ENCODE results near the gene EGR4.

EGR4 gene

GRCh38 chr2:73259704-73260337 lies 33.5 kb downstream of the EGR4 start:
- Histone ChIP-seq H3K27me3 (ENCODE audit: control insufficient read depth, insufficient read depth, low read length) (no peaks in the 10 kb centered on the region), H3K27ac (ENCODE audit: low read length) (no peak overlapping the region), H3K4me3 (ENCODE audit: low read length) (no peak overlapping the region), H3K36me3 (ENCODE audit: control insufficient read depth, low read depth, low read length) (no peaks in the 10 kb centered on the region), H3K4me1 (ENCODE audit: control insufficient read depth, low read depth, low read length) (no peaks in the 10 kb centered on the region), H3K9me3 (ENCODE audit: control insufficient read depth, low read depth, low read length) (no peaks in the 10 kb centered on the region), H3K9ac (ENCODE audit: low read length) (no peak overlapping the region)

GRCh38 chr2:73259276-73259675 lies 34.1 kb downstream of the EGR4 start:
- H3K9ac ChIP-seq (ENCODE audit: low read length): no peak overlapping the region
- H3K36me3 ChIP-seq (ENCODE audit: control insufficient read depth, low read depth, low read length): no peaks in the 10 kb centered on the region
- no peaks in the 10 kb centered on the region for H3K27me3 ChIP-seq (ENCODE audit: control insufficient read depth, insufficient read depth, low read length)
- H3K4me1 ChIP-seq (ENCODE audit: control insufficient read depth, low read depth, low read length): no peaks in the 10 kb centered on the region
- H3K9me3 ChIP-seq (ENCODE audit: control insufficient read depth, low read depth, low read length): no peaks in the 10 kb centered on the region
- H3K27ac ChIP-seq (ENCODE audit: low read length): no peak overlapping the region
- H3K4me3 ChIP-seq (ENCODE audit: low read length): no peak overlapping the region

- Histone ChIP-seq H3K36me3 (ENCODE audit: control insufficient read depth, low read depth, low read length) (no peaks in the 10 kb centered on the region), H3K27me3 (ENCODE audit: control insufficient read depth, insufficient read depth, low read length) (no peaks in the 10 kb centered on the region), H3K4me3 (ENCODE audit: low read length) (no peak overlapping the region), H3K27ac (ENCODE audit: low read length) (no peak overlapping the region), H3K4me1 (ENCODE audit: control insufficient read depth, low read depth, low read length) (no peaks in the 10 kb centered on the region), H3K9ac (ENCODE audit: low read length) (no peak overlapping the region), H3K9me3 (ENCODE audit: control insufficient read depth, low read depth, low read length) (no peaks in the 10 kb centered on the region)
These were observed 34.5 kb downstream of the EGR4 start for GRCh38 chr2:73258913-73259215.

GRCh38 chr2:73258186-73258912 lies 35.0 kb downstream of the EGR4 start:
- Histone ChIP-seq H3K9me3 (ENCODE audit: control insufficient read depth, low read depth, low read length) (no peaks in the 10 kb centered on the region), H3K27ac (ENCODE audit: low read length) (no peak overlapping the region), H3K4me3 (ENCODE audit: low read length) (no peak overlapping the region), H3K27me3 (ENCODE audit: control insufficient read depth, insufficient read depth, low read length) (no peaks in the 10 kb centered on the region), H3K9ac (ENCODE audit: low read length) (no peak overlapping the region), H3K4me1 (ENCODE audit: control insufficient read depth, low read depth, low read length) (no peaks in the 10 kb centered on the region), H3K36me3 (ENCODE audit: control insufficient read depth, low read depth, low read length) (peaks cover 3% of the 10 kb centered on the region)

DNA sequence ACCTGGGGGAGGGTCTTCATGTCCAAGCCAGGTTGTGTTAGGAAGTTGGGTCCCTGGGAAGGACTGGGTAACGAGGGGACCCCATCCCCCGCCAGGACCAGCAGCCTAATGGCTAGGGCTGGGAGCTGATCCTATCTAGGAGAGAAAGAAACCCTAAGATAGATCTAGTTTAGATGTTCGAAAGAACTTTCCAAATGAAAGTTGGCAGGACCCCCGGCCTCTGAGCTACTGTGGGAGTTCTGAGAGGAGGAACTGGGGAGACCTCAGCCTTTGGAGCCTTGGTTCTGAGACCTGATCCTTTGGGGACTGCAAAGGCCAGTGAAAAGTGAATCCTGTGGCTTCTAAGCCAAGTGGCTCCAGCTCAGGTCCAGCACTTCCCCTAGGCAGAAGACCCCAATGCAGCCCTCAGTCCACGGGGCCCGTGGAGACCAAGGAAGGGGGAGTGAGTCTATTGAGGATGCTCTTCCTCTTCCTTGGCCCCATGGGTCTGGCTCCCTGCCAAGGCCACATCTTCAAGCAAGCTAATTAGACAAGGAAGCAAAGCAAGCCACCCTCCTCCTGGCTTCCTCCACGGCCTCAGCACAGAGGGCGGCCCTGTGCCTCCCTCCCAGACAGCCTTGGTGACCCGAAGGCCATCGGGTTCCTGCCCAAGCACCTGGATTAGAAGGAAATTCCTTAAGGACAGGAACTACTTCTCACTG lies 35.8 kb downstream of the EGR4 start:
- Histone ChIP-seq H3K9ac (ENCODE audit: low read length) (no peak overlapping the region), H3K4me1 (ENCODE audit: control insufficient read depth, low read depth, low read length) (no peaks in the 10 kb centered on the region), H3K36me3 (ENCODE audit: control insufficient read depth, low read depth, low read length) (peaks cover 10% of the 10 kb centered on the region), H3K27me3 (ENCODE audit: control insufficient read depth, insufficient read depth, low read length) (no peaks in the 10 kb centered on the region), H3K27ac (ENCODE audit: low read length) (no peak overlapping the region), H3K9me3 (ENCODE audit: control insufficient read depth, low read depth, low read length) (no peaks in the 10 kb centered on the region), H3K4me3 (ENCODE audit: low read length) (no peak overlapping the region)

GRCh38 chr2:73257021-73257420 lies 36.3 kb downstream of the EGR4 start:
- no peak overlapping the region for H3K4me3 ChIP-seq (ENCODE audit: low read length)
- H3K27me3 ChIP-seq (ENCODE audit: control insufficient read depth, insufficient read depth, low read length): no peaks in the 10 kb centered on the region
- H3K4me1 ChIP-seq (ENCODE audit: control insufficient read depth, low read depth, low read length): no peaks in the 10 kb centered on the region
- H3K27ac ChIP-seq (ENCODE audit: low read length): no peak overlapping the region
- no peak overlapping the region for H3K9ac ChIP-seq (ENCODE audit: low read length)
- H3K9me3 ChIP-seq (ENCODE audit: control insufficient read depth, low read depth, low read length): no peaks in the 10 kb centered on the region
- peaks cover 15% of the 10 kb centered on the region for H3K36me3 ChIP-seq (ENCODE audit: control insufficient read depth, low read depth, low read length)

- Histone ChIP-seq H3K27ac (ENCODE audit: low read length) (no peak overlapping the region), H3K36me3 (ENCODE audit: control insufficient read depth, low read depth, low read length) (peaks cover 19% of the 10 kb centered on the region)
These were observed 36.8 kb downstream of the EGR4 start for GRCh38 chr2:73256618-73256922.

DNA sequence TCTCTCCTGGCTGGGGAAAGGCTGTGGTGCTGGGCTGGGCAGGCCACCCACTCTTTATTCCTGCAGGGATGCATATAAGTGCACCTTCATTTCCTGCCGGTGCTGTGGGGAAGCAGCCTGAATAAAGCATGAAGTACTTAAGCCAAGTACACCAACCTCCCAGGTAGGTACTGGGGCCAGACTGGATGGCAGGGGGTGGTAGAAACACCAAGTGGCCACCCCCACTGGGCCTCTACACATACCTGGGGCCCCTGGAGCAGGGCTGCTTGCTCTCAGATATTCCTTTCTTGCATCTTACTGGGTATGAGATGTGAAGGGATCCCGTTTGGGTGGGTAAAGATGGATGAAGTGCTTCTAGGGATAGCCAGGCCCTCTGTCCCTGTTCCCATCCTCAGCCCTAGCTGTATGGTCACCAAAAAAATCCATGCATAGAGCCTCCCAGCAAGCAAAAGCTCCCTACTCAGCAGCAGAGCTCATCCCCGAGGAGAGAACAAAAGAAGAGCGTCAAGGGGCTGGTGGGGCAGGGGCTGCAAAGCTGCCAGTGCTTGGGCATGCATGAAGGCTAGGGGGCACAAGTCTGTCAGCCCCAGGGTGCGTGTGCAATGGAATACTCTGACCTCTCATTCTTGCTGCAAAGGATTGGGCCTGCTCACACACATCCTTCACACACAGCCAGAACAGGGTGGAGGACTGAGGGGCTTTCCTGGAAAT lies 37.3 kb downstream of the EGR4 start:
- Histone ChIP-seq H3K4me3 (ENCODE audit: low read length) (no peak overlapping the region), H3K27ac (ENCODE audit: low read length) (no peak overlapping the region), H3K36me3 (ENCODE audit: control insufficient read depth, low read depth, low read length) (peaks cover 25% of the 10 kb centered on the region), H3K4me1 (ENCODE audit: control insufficient read depth, low read depth, low read length) (no peaks in the 10 kb centered on the region), H3K9me3 (ENCODE audit: control insufficient read depth, low read depth, low read length) (no peaks in the 10 kb centered on the region), H3K27me3 (ENCODE audit: control insufficient read depth, insufficient read depth, low read length) (no peaks in the 10 kb centered on the region), H3K9ac (ENCODE audit: low read length) (no peak overlapping the region)

More at GRCh38 chr2:73256618-73256922, 36.8 kb downstream of the EGR4 start:
- no peaks in the 10 kb centered on the region for H3K4me1 ChIP-seq (ENCODE audit: control insufficient read depth, low read depth, low read length)
- H3K4me3 ChIP-seq (ENCODE audit: low read length): no peak overlapping the region
- H3K9ac ChIP-seq (ENCODE audit: low read length): no peak overlapping the region
- H3K27me3 ChIP-seq (ENCODE audit: control insufficient read depth, insufficient read depth, low read length): no peaks in the 10 kb centered on the region
- no peaks in the 10 kb centered on the region for H3K9me3 ChIP-seq (ENCODE audit: control insufficient read depth, low read depth, low read length)

- Histone ChIP-seq H3K27me3 (ENCODE audit: control insufficient read depth, insufficient read depth, low read length) (no peaks in the 10 kb centered on the region), H3K9me3 (ENCODE audit: control insufficient read depth, low read depth, low read length) (no peaks in the 10 kb centered on the region), H3K4me3 (ENCODE audit: low read length) (no peak overlapping the region), H3K4me1 (ENCODE audit: control insufficient read depth, low read depth, low read length) (no peaks in the 10 kb centered on the region), H3K36me3 (ENCODE audit: control insufficient read depth, low read depth, low read length) (peaks cover 34% of the 10 kb centered on the region), H3K9ac (ENCODE audit: low read length) (no peak overlapping the region), H3K27ac (ENCODE audit: low read length) (no peak overlapping the region)
These were observed 38.2 kb downstream of the EGR4 start for GRCh38 chr2:73255007-73255644.

DNA sequence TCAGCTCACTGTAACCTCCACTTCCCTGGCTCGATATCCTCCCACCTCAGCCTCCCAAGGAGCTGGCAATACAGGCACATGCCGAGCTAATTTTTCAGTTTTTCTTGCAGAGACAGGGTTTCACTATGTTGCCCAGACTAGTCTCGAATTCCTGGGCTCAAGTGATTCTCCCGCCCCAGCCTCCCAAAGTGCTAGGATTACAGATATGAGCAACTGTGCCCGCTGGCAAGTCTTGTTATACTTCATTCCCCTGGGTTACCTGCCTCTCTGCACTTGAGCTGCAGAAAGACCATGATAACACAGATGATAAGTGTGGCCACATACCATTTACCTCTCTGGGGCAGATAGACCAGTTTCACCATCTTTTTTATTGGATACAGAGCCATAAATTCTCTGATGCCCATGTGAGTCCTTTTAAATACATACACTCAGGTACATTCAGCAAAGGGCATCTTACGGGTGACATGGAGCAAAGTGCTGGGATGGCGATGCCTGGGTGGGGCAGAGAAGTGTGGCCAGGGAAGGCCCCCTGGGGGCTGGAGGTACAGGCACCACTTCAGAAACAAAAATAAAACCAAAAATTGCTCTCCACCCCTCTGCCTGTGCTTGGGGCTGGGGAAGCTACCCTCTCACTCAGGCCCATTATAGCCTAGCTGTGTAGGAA lies 38.9 kb downstream of the EGR4 start:
- Histone ChIP-seq H3K27me3 (ENCODE audit: control insufficient read depth, insufficient read depth, low read length) (no peaks in the 10 kb centered on the region), H3K27ac (ENCODE audit: low read length) (no peak overlapping the region), H3K9ac (ENCODE audit: low read length) (no peak overlapping the region), H3K9me3 (ENCODE audit: control insufficient read depth, low read depth, low read length) (no peaks in the 10 kb centered on the region), H3K4me1 (ENCODE audit: control insufficient read depth, low read depth, low read length) (no peaks in the 10 kb centered on the region), H3K4me3 (ENCODE audit: low read length) (no peak overlapping the region), H3K36me3 (ENCODE audit: control insufficient read depth, low read depth, low read length) (peaks cover 40% of the 10 kb centered on the region)

DNA sequence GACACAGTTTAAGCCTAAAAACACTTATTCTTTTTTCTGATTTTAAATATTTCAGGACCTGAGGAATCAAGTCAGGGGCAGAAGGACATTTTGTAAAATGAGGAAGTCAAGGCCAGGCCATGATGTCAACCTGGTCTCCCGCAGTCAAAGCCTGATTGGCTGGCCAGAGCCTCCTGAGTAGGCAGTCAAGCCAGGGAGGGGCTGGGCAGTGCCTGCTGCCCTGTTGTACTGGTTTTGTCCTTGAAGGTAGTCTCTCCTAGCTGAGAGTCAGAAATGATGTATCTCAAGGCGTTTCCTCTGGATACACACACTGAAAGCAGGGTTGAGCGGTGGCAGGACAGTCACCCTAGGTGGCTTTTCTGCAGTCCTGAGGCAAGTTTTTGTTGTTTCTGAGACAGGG lies 39.4 kb downstream of the EGR4 start:
- Histone ChIP-seq H3K27me3 (ENCODE audit: control insufficient read depth, insufficient read depth, low read length) (no peaks in the 10 kb centered on the region), H3K27ac (ENCODE audit: low read length) (no peak overlapping the region), H3K4me1 (ENCODE audit: control insufficient read depth, low read depth, low read length) (no peaks in the 10 kb centered on the region), H3K4me3 (ENCODE audit: low read length) (no peak overlapping the region), H3K9ac (ENCODE audit: low read length) (no peak overlapping the region), H3K9me3 (ENCODE audit: control insufficient read depth, low read depth, low read length) (no peaks in the 10 kb centered on the region), H3K36me3 (ENCODE audit: control insufficient read depth, low read depth, low read length) (peaks cover 46% of the 10 kb centered on the region)
